Testis (tissue), 5 donors: ENCODE results near the gene EMC9. TPM values are rescaled to one million over a fixed set of nuclear protein-coding genes. Genes with fewer than 3 reads are reported as not detected.
A peak's percentile ranks its signal among the peaks of the same experiment; 100 is the strongest.

Experiments used
- DNase-seq: peaks from one replicate; pipeline ENCODE4 v3.0.0-alpha.2; 2019
- H3K27ac ChIP-seq, 2 donors: fragments of 200-600 bp; sonication (generic); one replicate each; pipeline ENCODE4 v1.5.1; 2019
- H3K27me3 ChIP-seq: fragments of 200-600 bp; sonication (generic); one replicate; pipeline ENCODE4 v1.5.1; 2019
- H3K36me3 ChIP-seq: fragments of 200-600 bp; sonication (generic); one replicate; pipeline ENCODE4 v1.5.1; 2017; ENCODE audit warnings: low read depth; ENCODE audit errors: missing control alignments
- H3K4me1 ChIP-seq: fragments of 200-600 bp; sonication (generic); one replicate; pipeline ENCODE4 v1.5.1; 2019
- H3K4me3 ChIP-seq, 2 donors: fragments of 200-600 bp; sonication (generic); one replicate each; pipeline ENCODE4 v1.5.1; 2017 to 2019
- H3K9me3 ChIP-seq: fragments of 200-600 bp; sonication (generic); one replicate; pipeline ENCODE4 v1.5.1; 2017
- POLR2A ChIP-seq: fragments of 450-650 bp; IDR thresholded peaks from one replicate; pipeline ENCODE4 v1.6.1; 2017; ENCODE audit warnings: antibody characterized with exemption, mild to moderate bottlenecking, moderate library complexity
- WGBS, 2 donors: methylation state at CpG; one replicate each; pipeline ENCODE4 v1.1.5; 2018; 5-methylcytosine and 5-hydroxymethylcytosine counted together
- intact Hi-C: fragments of 100-400 bp; cut with DNase I; formaldehyde crosslinking; loops from one replicate; pipeline ENCODE4 v1.15.1; 2023; ENCODE audit warnings: low total_unique reads
- long read RNA-seq, 2 donors: transcript quantifications; one replicate each; lab custom pipeline, GENCODE V29; 2026
- polyA plus RNA-seq: library from polyadenylated mRNA; stranded (reverse); fragments of 350-450 nt; fragmentation: Illumina TruSeq; extraction: RNeasy Lipid Tissue Mini Kit (QIAGEN cat#74804); gene quantifications from one replicate; pipeline ENCODE4 v1.2.3, GENCODE V29; 2014; ENCODE audit warnings: low read depth, low replicate concordance; ENCODE audit not compliant: insufficient read depth
- total RNA-seq, 2 donors: library from RNA; depleted of rRNA; stranded (reverse); fragments of >200 nt; gene quantifications; one replicate each; pipeline ENCODE4 v1.2.3, GENCODE V29; 2016
- TF ChIP-seq, protein P1 (sequence below), 3 experiments: fragments of 450-650 bp in 2 of 3; fragments of 200-600 bp in 1 of 3; sonication (generic) in 1 of 3; IDR thresholded peaks; one replicate each; pipeline ENCODE4 v1.5.1; 2016 to 2019; ENCODE audit warnings: antibody characterized with exemption in 3 of 3, mild to moderate bottlenecking in 2 of 3, moderate library complexity in 1 of 3

The EMC9 gene, protein sequence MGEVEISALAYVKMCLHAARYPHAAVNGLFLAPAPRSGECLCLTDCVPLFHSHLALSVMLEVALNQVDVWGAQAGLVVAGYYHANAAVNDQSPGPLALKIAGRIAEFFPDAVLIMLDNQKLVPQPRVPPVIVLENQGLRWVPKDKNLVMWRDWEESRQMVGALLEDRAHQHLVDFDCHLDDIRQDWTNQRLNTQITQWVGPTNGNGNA
- 10 to 100 TPM; 15.2 to 23.9 TPM for total RNA-seq
- 33.7 TPM for polyA plus RNA-seq
- long read RNA-seq, donor 1, transcript EMC9-201 (6 exons, 835 nt): major isoform, 8 of 38 reads
- long read RNA-seq, donor 1, transcript EMC9-203 (1 exons, 565 nt): major isoform, 8 of 38 reads
- long read RNA-seq, donor 1, partial matches to known transcripts: 21 of 38 reads
- long read RNA-seq, donor 1, other reads (novel, unspliced or antisense): 0 of 38 reads
- long read RNA-seq, donor 2, transcript EMC9-201 (6 exons, 835 nt): major isoform, 6 of 13 reads
- long read RNA-seq, donor 2, partial matches to known transcripts: 5 of 13 reads
- long read RNA-seq, donor 2, other reads (novel, unspliced or antisense): 0 of 13 reads

DNA sequence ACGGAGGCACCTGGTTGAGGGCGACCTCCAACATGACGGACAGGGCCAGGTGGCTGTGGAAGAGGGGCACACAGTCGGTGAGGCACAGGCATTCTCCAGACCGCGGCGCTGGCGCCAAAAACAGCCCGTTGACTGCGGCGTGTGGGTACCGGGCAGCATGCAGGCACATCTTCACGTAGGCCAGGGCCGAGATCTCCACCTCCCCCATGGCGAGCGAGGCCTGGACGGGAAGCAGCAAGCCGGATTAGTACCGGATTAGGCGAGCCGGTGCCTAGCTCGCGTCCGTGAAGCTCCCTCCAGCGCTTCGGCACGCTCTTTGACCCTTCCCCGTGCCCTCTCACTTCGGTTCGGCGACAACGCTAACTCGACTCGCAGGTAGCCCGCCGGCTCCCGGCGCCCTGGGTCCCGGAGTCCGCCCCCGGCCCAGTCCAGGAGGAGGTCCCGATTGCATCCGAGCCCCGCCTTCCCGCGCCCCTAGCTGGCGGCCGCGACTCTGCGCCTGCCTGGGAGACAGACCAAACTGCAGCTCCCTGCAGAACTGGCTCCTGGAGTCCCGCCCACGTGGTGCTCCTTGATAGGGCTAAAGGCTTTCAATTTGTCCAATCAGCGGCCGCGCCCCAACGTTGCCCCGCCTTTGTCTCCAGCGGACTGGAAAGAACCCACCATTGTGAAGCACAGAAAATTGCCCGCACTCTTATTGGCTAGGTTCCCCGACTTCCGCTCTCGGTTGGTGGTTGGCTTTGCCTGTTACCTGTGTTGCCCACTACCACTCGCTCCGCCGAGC lies at the start of gene EMC9:
EMC9 (minus strand) TSS at position 495 of the 784 bp plus-strand sequence; CDS start at position 208, 287 bp downstream.
- H3K4me1 ChIP-seq: peaks cover 26% of the 10 kb centered on the region
- 0 to 1% methylated on average over 41 to 65 of the region's 65 CpGs for WGBS, 2 donors
- intact Hi-C loops: no loop called here

DNA sequence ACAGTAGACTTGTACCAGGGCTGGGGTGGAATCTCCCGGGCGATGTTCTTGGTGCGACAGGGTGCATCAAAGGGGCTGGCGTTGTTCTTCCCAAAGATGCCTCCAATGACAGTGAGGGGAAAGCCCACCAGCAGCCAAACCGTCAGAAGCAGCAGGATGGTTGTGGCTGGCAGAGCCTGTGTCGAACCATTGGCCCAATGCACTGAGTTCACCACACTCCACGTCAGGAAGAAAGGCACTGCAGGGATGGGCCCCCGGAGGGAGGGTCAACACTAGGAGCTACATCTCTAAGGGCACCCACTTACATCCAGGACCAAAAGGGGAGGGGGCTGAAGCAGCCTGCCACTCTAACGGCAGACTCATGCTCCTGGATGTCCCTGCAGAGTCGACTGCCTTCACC lies 49.0 kb upstream of the EMC9 start:
- intact Hi-C loops: no loop called here
- Histone ChIP-seq H3K27ac (no peak overlapping the region), H3K4me1 (peaks cover 14% of the 10 kb centered on the region), H3K36me3 (no peaks in the 10 kb centered on the region), H3K27me3 (no peaks in the 10 kb centered on the region), H3K4me3 (no peak overlapping the region), H3K9me3 (no peaks in the 10 kb centered on the region)
- no peak for DNase-seq
- TF ChIP-seq POLR2A: no peak
- WGBS, 2 donors: 88 to 94% methylated on average over 6 to 10 of the region's 10 CpGs

More for the DNA sequence above, at the start of gene EMC9:
- Histone ChIP-seq H3K36me3 (no peaks in the 10 kb centered on the region), H3K27me3 (no peaks in the 10 kb centered on the region), H3K9me3 (no peaks in the 10 kb centered on the region), H3K4me3 (peak within 1 kb of the TSS; percentile 84 to 87), H3K27ac (peak within 1 kb of the TSS; percentile 89 to 93)
- TF ChIP-seq POLR2A: no peak
- TF ChIP-seq, protein P1, sequence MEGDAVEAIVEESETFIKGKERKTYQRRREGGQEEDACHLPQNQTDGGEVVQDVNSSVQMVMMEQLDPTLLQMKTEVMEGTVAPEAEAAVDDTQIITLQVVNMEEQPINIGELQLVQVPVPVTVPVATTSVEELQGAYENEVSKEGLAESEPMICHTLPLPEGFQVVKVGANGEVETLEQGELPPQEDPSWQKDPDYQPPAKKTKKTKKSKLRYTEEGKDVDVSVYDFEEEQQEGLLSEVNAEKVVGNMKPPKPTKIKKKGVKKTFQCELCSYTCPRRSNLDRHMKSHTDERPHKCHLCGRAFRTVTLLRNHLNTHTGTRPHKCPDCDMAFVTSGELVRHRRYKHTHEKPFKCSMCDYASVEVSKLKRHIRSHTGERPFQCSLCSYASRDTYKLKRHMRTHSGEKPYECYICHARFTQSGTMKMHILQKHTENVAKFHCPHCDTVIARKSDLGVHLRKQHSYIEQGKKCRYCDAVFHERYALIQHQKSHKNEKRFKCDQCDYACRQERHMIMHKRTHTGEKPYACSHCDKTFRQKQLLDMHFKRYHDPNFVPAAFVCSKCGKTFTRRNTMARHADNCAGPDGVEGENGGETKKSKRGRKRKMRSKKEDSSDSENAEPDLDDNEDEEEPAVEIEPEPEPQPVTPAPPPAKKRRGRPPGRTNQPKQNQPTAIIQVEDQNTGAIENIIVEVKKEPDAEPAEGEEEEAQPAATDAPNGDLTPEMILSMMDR (IDR thresholded peaks at IDR 0.05): peak; percentile 23 to 73 (median 32)
- peak; percentile 100 for DNase-seq

DNA sequence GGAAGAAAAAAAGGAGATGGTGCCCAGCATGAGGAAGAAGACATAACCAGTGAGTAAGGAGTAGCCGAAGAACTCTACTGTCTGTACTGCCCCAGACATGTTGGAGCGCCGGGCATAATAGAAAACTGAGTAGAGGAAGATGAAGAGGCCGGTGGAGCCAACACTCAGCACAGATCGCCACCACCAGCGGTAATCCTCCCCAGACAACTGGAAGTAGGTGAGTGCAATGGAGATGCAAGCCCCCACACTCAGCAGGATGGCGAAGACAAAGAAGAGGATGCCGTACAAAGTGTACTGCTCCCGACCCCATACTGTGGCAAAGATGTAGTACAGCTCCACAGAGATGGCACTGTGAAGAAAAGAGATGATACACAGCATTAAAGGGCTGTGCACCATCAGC lies 48.1 kb upstream of the EMC9 start:
- TF ChIP-seq, protein P1 (IDR thresholded peaks at IDR 0.05): no peak
- TF ChIP-seq POLR2A: no peak
- Histone ChIP-seq H3K27ac (no peak overlapping the region), H3K27me3 (no peaks in the 10 kb centered on the region), H3K4me1 (peaks cover 10% of the 10 kb centered on the region), H3K36me3 (no peaks in the 10 kb centered on the region), H3K4me3 (no peak overlapping the region), H3K9me3 (no peaks in the 10 kb centered on the region)
- WGBS, 2 donors: 88 to 92% methylated on average over 9 of the region's 9 CpGs
- intact Hi-C loops: no loop called here
- no peak for DNase-seq

DNA sequence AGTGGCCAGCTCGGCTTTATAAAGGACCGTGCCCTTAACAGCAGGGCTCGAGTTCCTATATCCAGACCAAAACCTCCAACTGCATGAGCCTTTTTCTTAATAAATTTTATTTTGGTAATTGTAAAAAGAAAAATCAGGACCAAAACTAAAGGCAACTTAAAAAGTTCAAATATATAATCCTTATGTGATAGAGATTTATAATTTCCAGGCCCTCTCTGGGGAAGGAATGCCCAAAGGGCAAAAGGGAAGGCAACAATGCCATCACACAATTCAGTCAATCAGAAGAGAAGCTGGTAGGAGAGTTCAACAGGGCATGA lies 47.6 kb upstream of the EMC9 start:
- WGBS, 2 donors: 0 to 3% methylated on average over 3 of the region's 3 CpGs
- intact Hi-C loops: no loop called here
- no peak for TF ChIP-seq POLR2A
- TF ChIP-seq, protein P1 (IDR thresholded peaks at IDR 0.05): no peak
- Histone ChIP-seq H3K4me1 (peaks cover 9% of the 10 kb centered on the region), H3K27me3 (no peaks in the 10 kb centered on the region), H3K27ac (peak overlapping the region in 1 of 2 donors; percentile 52), H3K9me3 (no peaks in the 10 kb centered on the region), H3K36me3 (no peaks in the 10 kb centered on the region), H3K4me3 (peak overlapping the region in 1 of 2 donors; percentile 76)
- DNase-seq: no peak
